NCI-H128 (cell line): Measurements from ENCODE around the gene NOSIP.

Experiments used
- DNase-seq: peaks from one replicate; lab custom pipeline; 2025; ENCODE audit not compliant: unreplicated experiment; lab: John Stamatoyannopoulos, UW

NOSIP gene

DNA sequence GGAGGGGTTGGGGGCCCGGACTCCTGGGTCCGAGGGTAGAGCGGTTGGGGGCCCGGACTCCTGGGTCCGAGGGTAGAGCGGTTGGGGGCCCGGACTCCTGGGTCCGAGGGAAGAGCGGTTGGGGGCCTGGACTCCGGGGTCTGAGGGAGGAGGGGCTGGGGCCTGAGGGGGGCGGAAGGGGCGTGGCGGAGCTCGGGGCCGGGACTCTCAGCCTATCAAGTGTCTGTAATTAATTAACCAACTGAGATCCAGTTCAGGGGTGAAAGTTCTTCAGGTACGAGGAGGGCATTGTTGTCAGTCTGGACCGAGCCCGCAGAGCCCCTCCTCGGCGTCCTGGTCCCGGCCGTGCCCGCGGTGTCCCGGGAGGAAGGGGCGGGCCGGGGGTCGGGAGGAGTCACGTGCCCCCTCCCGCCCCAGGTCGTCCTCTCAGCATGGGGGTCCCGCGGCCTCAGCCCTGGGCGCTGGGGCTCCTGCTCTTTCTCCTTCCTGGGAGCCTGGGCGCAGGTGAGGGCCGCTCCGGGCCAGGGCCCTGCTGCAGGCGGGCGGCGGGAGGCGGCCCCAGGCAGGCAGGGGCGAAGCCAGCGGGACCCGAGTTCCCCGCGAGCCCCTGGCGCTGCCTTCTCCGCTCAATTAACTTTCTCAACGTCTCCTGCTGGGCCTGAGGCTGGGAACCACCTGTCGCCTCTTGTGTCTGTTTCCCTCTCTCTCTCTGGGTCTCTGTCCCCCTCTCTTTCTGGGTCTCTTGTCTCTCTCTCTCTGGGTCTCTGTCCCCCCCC, 67.2 kb downstream of the NOSIP start:
- DNase-seq = peak; percentile 14

DNA sequence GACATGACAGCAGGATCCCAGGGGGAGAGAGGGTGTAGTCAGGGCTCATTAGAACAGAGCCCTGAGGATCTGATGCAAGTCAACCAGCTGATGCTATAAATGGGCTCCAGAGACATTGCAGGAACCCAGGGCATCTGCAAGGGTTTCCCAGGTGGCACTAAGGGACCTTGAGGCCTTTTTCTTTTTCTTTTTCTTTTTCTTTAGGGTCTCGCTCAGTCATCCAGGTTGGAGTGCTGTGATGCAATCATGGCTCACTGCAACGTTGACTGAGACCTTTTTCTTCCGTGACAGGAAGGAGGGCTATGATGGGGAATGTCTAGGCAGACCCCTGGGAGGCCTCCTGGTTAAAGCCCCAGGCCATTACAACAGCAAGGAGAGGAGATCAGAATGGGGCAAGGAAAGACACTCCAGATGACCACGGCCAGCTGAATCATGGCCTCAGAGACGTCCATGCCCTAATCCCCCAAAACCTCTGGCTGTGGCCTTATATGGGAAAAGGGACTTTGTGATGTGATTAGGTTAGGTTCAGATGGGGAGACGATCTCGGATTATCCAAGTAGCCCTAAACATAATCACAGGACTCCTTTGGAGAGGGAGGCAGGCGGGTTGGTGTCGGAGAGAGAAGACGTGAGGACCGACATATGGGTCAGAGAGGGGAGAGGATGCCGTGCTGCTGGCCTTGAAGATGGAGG, 72.4 kb downstream of the NOSIP start:
- DNase-seq = no peak

DNA sequence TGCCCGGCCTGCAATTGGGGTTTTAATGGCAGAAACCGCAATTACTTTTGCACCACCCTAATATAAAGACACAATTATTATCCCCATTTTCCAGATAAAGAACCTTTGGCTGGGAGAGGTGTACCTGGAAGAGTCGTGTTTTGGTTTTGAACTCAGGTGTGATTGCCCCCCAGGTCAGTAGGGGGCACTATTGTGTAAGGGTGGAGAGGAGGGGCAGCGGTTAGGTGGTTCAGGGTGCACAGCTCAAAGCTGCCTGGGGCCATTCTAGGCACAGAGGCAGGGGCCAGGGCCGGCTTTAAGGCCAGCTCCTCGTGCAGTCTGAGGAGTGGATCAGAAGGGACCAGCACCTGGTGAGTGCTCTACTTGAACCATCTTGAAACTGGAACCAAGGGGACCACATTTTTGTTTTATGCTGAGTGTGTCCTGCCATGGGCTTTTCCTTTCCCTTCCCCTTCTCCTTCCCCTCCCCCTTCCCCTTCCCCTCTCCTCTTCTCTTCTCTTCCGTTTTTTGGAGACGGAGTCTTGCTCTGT, 73.7 kb downstream of the NOSIP start:
- DNase-seq = peak; percentile 46
